H9 (cell line): ENCODE results near the gene MAEA. TPM values are rescaled to one million over a fixed set of nuclear protein-coding genes. Genes with fewer than 3 reads are reported as not detected.
A peak's percentile ranks its signal among the peaks of the same experiment; 100 is the strongest.

ENCODE experiments used
- DNase-seq: peaks from one replicate; pipeline ENCODE4 v3.0.0-alpha.2; 2017
- H2AFZ ChIP-seq: one replicate; pipeline ENCODE4 v1.6.1; 2013; ENCODE audit warnings: mild to moderate bottlenecking, low read length, control low read depth, moderate library complexity
- H2AK5ac ChIP-seq: 2 replicates; pipeline ENCODE4 v1.6.1; 2013; ENCODE audit warnings: low read length, control low read depth, mixed read lengths; ENCODE audit not compliant: insufficient read length
- H2BK120ac ChIP-seq: one replicate; pipeline ENCODE4 v1.6.1; 2013; ENCODE audit warnings: low read depth, mild to moderate bottlenecking, low read length, control low read depth, inconsistent platforms; ENCODE audit not compliant: poor library complexity, severe bottlenecking
- H2BK12ac ChIP-seq: 2 replicates; pipeline ENCODE4 v1.6.1; 2013; ENCODE audit warnings: low read length, control low read depth, mixed read lengths, low read depth; ENCODE audit not compliant: insufficient read length
- H2BK15ac ChIP-seq: 2 replicates; pipeline ENCODE4 v1.6.1; 2013; ENCODE audit warnings: low read depth, low read length, control low read depth
- H2BK20ac ChIP-seq: one replicate; pipeline ENCODE4 v1.6.1; 2013; ENCODE audit warnings: low read depth, mild to moderate bottlenecking, low read length, control low read depth, inconsistent platforms; ENCODE audit not compliant: poor library complexity, severe bottlenecking
- H2BK5ac ChIP-seq: 2 replicates; pipeline ENCODE4 v1.6.1; 2013; ENCODE audit warnings: low read length, control low read depth, mixed read lengths; ENCODE audit not compliant: insufficient read length
- H3K14ac ChIP-seq: 2 replicates; pipeline ENCODE4 v1.6.1; 2013; ENCODE audit warnings: low read length, control low read depth; ENCODE audit not compliant: insufficient read depth
- H3K18ac ChIP-seq: 2 replicates; pipeline ENCODE4 v1.6.1; 2013; ENCODE audit warnings: low read depth, mild to moderate bottlenecking, mixed read lengths, low read length, control low read depth; ENCODE audit not compliant: insufficient read length
- H3K23ac ChIP-seq: 2 replicates; pipeline ENCODE4 v1.6.1; 2013; ENCODE audit warnings: low read length, control low read depth, mixed read lengths, low read depth; ENCODE audit not compliant: insufficient read length
- H3K23me2 ChIP-seq: 2 replicates; pipeline ENCODE4 v1.6.1; 2013; ENCODE audit warnings: low read depth, mild to moderate bottlenecking, mixed read lengths, low read length, control low read depth; ENCODE audit not compliant: insufficient read length, poor library complexity, severe bottlenecking
- H3K27ac ChIP-seq: 2 replicates; pipeline ENCODE4 v1.5.1; 2013; ENCODE audit warnings: low read length, control low read depth, mixed read lengths, low read depth; ENCODE audit not compliant: insufficient read length
- H3K27me3 ChIP-seq: 2 replicates; pipeline ENCODE4 v1.6.1; 2013; ENCODE audit warnings: low read length, control low read depth, inconsistent platforms; ENCODE audit not compliant: insufficient read depth
- H3K4ac ChIP-seq: 2 replicates; pipeline ENCODE4 v1.6.1; 2013; ENCODE audit warnings: low read depth, mild to moderate bottlenecking, control low read depth, inconsistent platforms, low read length, moderate library complexity
- H3K4me1 ChIP-seq: 2 replicates; pipeline ENCODE4 v1.6.1; 2013; ENCODE audit warnings: low read length, control low read depth, inconsistent platforms; ENCODE audit not compliant: insufficient read depth
- H3K4me2 ChIP-seq: 2 replicates; pipeline ENCODE4 v1.6.1; 2013; ENCODE audit warnings: low read length, control low read depth, mixed read lengths; ENCODE audit not compliant: insufficient read length, insufficient read depth
- H3K56ac ChIP-seq: 2 replicates; pipeline ENCODE4 v1.6.1; 2013; ENCODE audit warnings: low read depth, mild to moderate bottlenecking, mixed read lengths, low read length, control low read depth; ENCODE audit not compliant: insufficient read length
- H3K79me1 ChIP-seq: 2 replicates; pipeline ENCODE4 v1.6.1; 2013; ENCODE audit warnings: low read depth, mild to moderate bottlenecking, moderate library complexity, low read length, control low read depth, inconsistent platforms; ENCODE audit not compliant: insufficient read depth, poor library complexity, severe bottlenecking
- H3K79me2 ChIP-seq: 2 replicates; pipeline ENCODE4 v1.6.1; 2013; ENCODE audit warnings: low read length, control low read depth, inconsistent platforms; ENCODE audit not compliant: insufficient read depth
- H3K9ac ChIP-seq: 2 replicates; pipeline ENCODE4 v1.6.1; 2013; ENCODE audit warnings: low read length, control low read depth, mixed read lengths; ENCODE audit not compliant: insufficient read length; ENCODE audit errors: extremely low read depth
- H3K9me3 ChIP-seq: one replicate; pipeline ENCODE4 v1.6.1; 2013; ENCODE audit warnings: low read depth, low read length, inconsistent platforms; ENCODE audit not compliant: control insufficient read depth
- H3T11ph ChIP-seq: one replicate; pipeline ENCODE4 v1.6.1; 2013; ENCODE audit warnings: mild to moderate bottlenecking, low read length, control low read depth, inconsistent platforms
- H4K20me1 ChIP-seq: one replicate; pipeline ENCODE4 v1.6.1; 2013; ENCODE audit not compliant: control insufficient read depth, insufficient read length, insufficient read depth
- H4K5ac ChIP-seq: 2 replicates; pipeline ENCODE4 v1.6.1; 2013; ENCODE audit warnings: low read depth, mild to moderate bottlenecking, mixed read lengths, low read length, control low read depth; ENCODE audit not compliant: insufficient read length
- H4K8ac ChIP-seq: replicated peaks from 2 replicates; pipeline ENCODE4 v1.6.1; 2013; ENCODE audit warnings: low read length, control low read depth, mixed read lengths, low read depth; ENCODE audit not compliant: insufficient read length
- H4K91ac ChIP-seq: 2 replicates; pipeline ENCODE4 v1.6.1; 2013; ENCODE audit warnings: low read depth, mild to moderate bottlenecking, moderate library complexity, mixed read lengths, low read length, control low read depth; ENCODE audit not compliant: insufficient read length
- H3K27ac Mint-ChIP-seq, 3 experiments: 2 replicates in 2 of 3; 3 replicates in 1 of 3; pipeline ENCODE4 v1.8.0; 2020 to 2021; ENCODE audit warnings: mixed read lengths in 3 of 3, mild to moderate bottlenecking in 1 of 3, moderate library complexity in 1 of 3
- H3K27me3 Mint-ChIP-seq: 2 replicates; pipeline ENCODE4 v1.8.0; 2021; ENCODE audit warnings: low read depth, mild to moderate bottlenecking, moderate library complexity, mixed read lengths
- H3K36me3 Mint-ChIP-seq, 3 experiments: 2 replicates in 2 of 3; 3 replicates in 1 of 3; pipeline ENCODE4 v1.8.0; 2020 to 2021; ENCODE audit warnings: low read depth in 3 of 3, mixed read lengths in 3 of 3; ENCODE audit not compliant: insufficient read depth in 1 of 3
- H3K4me1 Mint-ChIP-seq, 2 experiments: 2 replicates each; pipeline ENCODE4 v1.8.0; 2020; ENCODE audit warnings: mixed read lengths in 2 of 2
- H3K4me3 Mint-ChIP-seq, 2 experiments: 2 replicates in 1 of 2; 3 replicates in 1 of 2; pipeline ENCODE4 v1.8.0; 2020 to 2021; ENCODE audit warnings: mild to moderate bottlenecking in 2 of 2, mixed read lengths in 2 of 2, moderate library complexity in 1 of 2
- H3K9me3 Mint-ChIP-seq, 2 experiments: 2 replicates in 1 of 2; 3 replicates in 1 of 2; pipeline ENCODE4 v1.8.0; 2020; ENCODE audit warnings: mild to moderate bottlenecking in 2 of 2, mixed read lengths in 2 of 2, moderate library complexity in 1 of 2
- CTCF ChIP-seq: fragments of 200-600 bp; sonication (generic); conservative IDR thresholded peaks from 3 replicates; pipeline ENCODE4 v1.8.0; 2021; ENCODE audit warnings: antibody characterized with exemption, mild to moderate bottlenecking
- WGBS: extraction: QIAGEN DNeasy Blood & Tissue Kit; methylation state at CpG from one replicate; pipeline ENCODE4 v1.1.7; 2013; ENCODE audit warnings: missing lambda C conversion rate, low lambda C conversion rate, mixed read lengths; ENCODE audit not compliant: insufficient read length; ENCODE audit errors: extremely low coverage; 5-methylcytosine and 5-hydroxymethylcytosine counted together
- total RNA-seq: library from RNA; stranded (reverse); gene quantifications from 2 replicates; pipeline ENCODE4 v1.2.1, GENCODE V29; 2021

The MAEA gene
- total RNA-seq, 1 experiment from 2014 or later, result 85.6 TPM

GRCh38 chr4:1288786-1289185 lies 905 bp upstream of the MAEA start:
- WGBS, result no CpG with 5 or more reads among the region's 7 CpGs
- H3K27ac ChIP-seq, result no peak overlapping the region
- peaks cover 0 to 15% (median 14%) of the 10 kb centered on the region in 3 experiments; a peak in 6 of 7 replicates for H3K36me3 Mint-ChIP-seq

More at GRCh38 chr4:1288786-1289185, 905 bp upstream of the MAEA start:
- Mint-ChIP-seq H3K27ac (peak overlapping the region in 1 of 3 experiments; percentile 91; a peak in 2 of 7 replicates), H3K9me3 (peaks cover 12 to 36% of the 10 kb centered on the region in 2 experiments), H3K4me3 (peak overlapping the region; percentile 89 to 98), H3K27me3 (peaks cover 17% of the 10 kb centered on the region), H3K4me1 (peaks cover 23 to 24% of the 10 kb centered on the region in 2 experiments)
- H3K4me1 ChIP-seq, result no peaks in the 10 kb centered on the region; the same call in 1 of the 2 replicates
- no peak overlapping the region for H4K5ac ChIP-seq
- no peak overlapping the region for H3K18ac ChIP-seq
- no peak overlapping the region for H2BK15ac ChIP-seq
- H3K23ac ChIP-seq, result no peak overlapping the region
- no peak overlapping the region for H4K8ac ChIP-seq
- H4K20me1 ChIP-seq, result no peaks in the 10 kb centered on the region
- no peak overlapping the region for H2AFZ ChIP-seq
- H3K56ac ChIP-seq, result no peak overlapping the region
- H3K79me1 ChIP-seq, result peaks cover 15% of the 10 kb centered on the region
- DNase-seq, result no peak
- H3K4ac ChIP-seq, result no peak overlapping the region
- no peak overlapping the region for H2AK5ac ChIP-seq
- H2BK120ac ChIP-seq, result no peak overlapping the region
- no peak overlapping the region for H3T11ph ChIP-seq
- peaks cover 30% of the 10 kb centered on the region; the same call in 1 of the 2 replicates for H3K79me2 ChIP-seq
- no peak overlapping the region for H3K9ac ChIP-seq
- peaks cover 9% of the 10 kb centered on the region for H3K23me2 ChIP-seq
- H3K14ac ChIP-seq, result no peak overlapping the region
- no peak overlapping the region for H2BK5ac ChIP-seq
- H4K91ac ChIP-seq, result no peak overlapping the region
- H3K27me3 ChIP-seq, result no peaks in the 10 kb centered on the region
- peak overlapping the region; percentile 77 for H3K4me2 ChIP-seq
- TF ChIP-seq CTCF, result no peak
- no peaks in the 10 kb centered on the region for H3K9me3 ChIP-seq
- no peak overlapping the region for H2BK20ac ChIP-seq
- no peak overlapping the region for H2BK12ac ChIP-seq
